Adrenal gland (tissue), 12 donors: ENCODE data around the gene RIC3. TPM values are rescaled to one million over a fixed set of nuclear protein-coding genes. Genes with fewer than 3 reads are reported as not detected.

Experiments
- DNase-seq, 7 donors: peaks; one replicate each; pipeline ENCODE4 v3.0.0-alpha.2; 2019 to 2020
- H3K27ac ChIP-seq, 5 donors: fragments of 200-600 bp; sonication (generic) in 4 of 5; 1 replicate in 3 of 5; 2 replicates in 2 of 5; pipeline versions ENCODE4 v1.5.1 to v1.8.0; 2016 to 2020; ENCODE audit warnings: mild to moderate bottlenecking in 1 of 5
- H3K27me3 ChIP-seq: fragments of 200-600 bp; 2 replicates; pipeline ENCODE4 v1.8.0; 2021
- H3K36me3 ChIP-seq, 2 donors: fragments of 200-600 bp; replicated peaks in 1 of 2; 1 replicate in 1 of 2; 2 replicates in 1 of 2; pipeline versions ENCODE4 v1.5.1 to v1.8.0; 2018 to 2022
- H3K4me1 ChIP-seq, 2 donors: fragments of 200-600 bp; replicated peaks in 1 of 2; 1 replicate in 1 of 2; 2 replicates in 1 of 2; pipeline versions ENCODE4 v1.5.1 to v1.8.0; 2018 to 2021
- H3K4me3 ChIP-seq, 4 donors: fragments of 200-600 bp; sonication (generic) in 3 of 4; one replicate each; pipeline ENCODE4 v1.5.1; 2016 to 2018
- H3K9me3 ChIP-seq, 3 donors: fragments of 200-600 bp; sonication (generic) in 1 of 3; replicated peaks in 1 of 3; 1 replicate in 2 of 3; 2 replicates in 1 of 3; pipeline versions ENCODE4 v1.5.1 to v1.8.0; 2016 to 2021
- CTCF ChIP-seq, 6 experiments: fragments of 450-650 bp in 4 of 6; fragments of 200-600 bp in 2 of 6; sonication (generic) in 1 of 6; IDR thresholded peaks; 1 replicate in 5 of 6; 2 replicates in 1 of 6; pipeline versions ENCODE4 v1.5.1 to v1.8.0; 2016 to 2021; ENCODE audit warnings: antibody characterized with exemption in 6 of 6, mild to moderate bottlenecking in 2 of 6, moderate library complexity in 1 of 6
- POLR2A ChIP-seq, 2 donors: fragments of 450-650 bp; IDR thresholded peaks; one replicate each; pipeline ENCODE4 v1.6.1; 2017; ENCODE audit warnings: antibody characterized with exemption in 2 of 2, mild to moderate bottlenecking in 2 of 2, moderate library complexity in 1 of 2
- WGBS, 4 donors: extraction: QIAGEN DNeasy Blood & Tissue Kit in 2 of 4; methylation state at CpG; one replicate each; pipeline versions ENCODE4 v1.1.5 to v1.1.7; 2013 to 2017; 5-methylcytosine and 5-hydroxymethylcytosine counted together
- intact Hi-C, 2 donors: fragments of 100-400 bp; cut with DNase I; formaldehyde crosslinking; loops; one replicate each; pipeline versions ENCODE4 v1.14.1 to v1.15.0; 2022 to 2023
- polyA plus RNA-seq, 3 donors: library from polyadenylated mRNA; stranded (reverse); fragments of 200-250 nt in 2 of 3; fragments of 350-450 nt in 1 of 3; fragmentation: Illumina TruSeq in 1 of 3; extraction: RNeasy Lipid Tissue Mini Kit (QIAGEN cat#74804) in 1 of 3; gene quantifications; one replicate each; pipeline ENCODE4 v1.2.3, GENCODE V29; 2013 to 2014
- total RNA-seq, 9 donors: library from RNA; depleted of rRNA in 4 of 9; stranded (reverse); fragments of >200 nt in 4 of 9; fragments of 120-200 nt in 1 of 9; fragmentation: NEBNext Ultra II Directional in 1 of 9; extraction: Animal tissue kit (Norgen Biotek cat#: 25700) in 1 of 9; gene quantifications; one replicate each; pipeline versions ENCODE4 v1.1.0 to v1.2.4, GENCODE V29; 2013 to 2023
- donor health status: healthy with polysubstance abuse.
- donor health status: Bipolar disorder and iron deficiency.
- donor health status: DM: yes; HTN: yes; CAD: no.
- donor health status: DM: no; HTN: no; CAD: no.
- donor health status: DM: no; HTN: no; CAD: no.
- donor health status: DM: yes; HTN: yes; CAD: no.

The RIC3 gene
- total and polyA plus RNA-seq, 12 donors: 11.0 to 45.5 (median 29.4) TPM

DNA sequence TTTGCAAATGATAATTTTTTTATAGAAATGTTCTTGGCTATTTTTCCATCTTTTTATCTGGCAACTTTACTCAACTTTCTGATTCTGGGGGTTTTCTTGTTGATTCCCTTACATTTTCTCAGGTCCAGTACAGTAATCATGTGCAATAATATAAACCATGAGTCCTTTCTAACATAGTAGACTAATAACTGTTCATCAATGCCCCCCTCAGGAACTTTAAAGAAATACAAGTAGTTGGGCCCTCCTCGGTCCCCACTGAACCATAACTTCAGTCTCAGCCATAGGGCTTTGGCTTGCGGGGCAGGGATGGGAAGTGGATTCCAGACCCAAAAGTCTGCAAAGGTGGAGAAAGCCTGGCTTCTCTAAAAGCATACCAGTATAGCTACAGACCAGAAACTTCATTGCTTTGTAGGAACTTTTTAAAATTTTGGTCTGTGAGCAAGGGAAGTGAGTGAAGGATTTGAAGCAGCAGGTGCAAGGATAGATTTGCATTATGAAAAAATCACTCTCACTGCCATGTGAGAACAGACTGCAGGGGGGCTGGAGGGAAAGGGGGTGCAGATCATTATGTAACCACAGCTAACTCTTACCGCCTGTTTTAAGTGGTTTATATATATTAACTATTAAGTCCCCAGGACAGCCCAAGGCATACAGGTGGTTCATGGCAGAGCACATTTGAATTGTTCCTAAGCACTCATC is 98.3 kb downstream of the RIC3 start:
- H3K4me1 ChIP-seq: peaks cover 19 to 24% of the 10 kb centered on the region in 2 donors
- H3K9me3 ChIP-seq: no peaks in the 10 kb centered on the region
- H3K4me3 ChIP-seq: no peak overlapping the region
- WGBS, 4 donors: 22 to 42% (median 35%) methylated on average over 3 of the region's 3 CpGs
- peak in 5 of 6 experiments; percentile 51 to 62 (median 58) for TF ChIP-seq CTCF (IDR thresholded peaks at IDR 0.05)
- no peak for TF ChIP-seq POLR2A (IDR thresholded peaks at IDR 0.05)
- no peaks in the 10 kb centered on the region for H3K27me3 ChIP-seq
- DNase-seq: peak in 2 of 7 donors; percentile 29 to 54
- no peaks in the 10 kb centered on the region for H3K36me3 ChIP-seq
- H3K27ac ChIP-seq: no peak overlapping the region
- intact Hi-C loops: loop anchor here (5.0 kb wide), 2 partner anchors 33 to 38 kb away; no protein-coding TSS in a partner anchor

- intact Hi-C loops: loop anchor here (5.0 kb wide), 2 partner anchors 32 to 37 kb away; no protein-coding TSS in a partner anchor
- no peak overlapping the region for H3K4me3 ChIP-seq
- DNase-seq: peak in 2 of 7 donors; percentile 7 to 20
- H3K27me3 ChIP-seq: no peaks in the 10 kb centered on the region
- WGBS, 4 donors: 73 to 87% (median 85%) methylated on average over 4 to 8 of the region's 8 CpGs
- no peaks in the 10 kb centered on the region for H3K9me3 ChIP-seq
- TF ChIP-seq CTCF (IDR thresholded peaks at IDR 0.05) (no peak), POLR2A (IDR thresholded peaks at IDR 0.05) (no peak)
- H3K27ac ChIP-seq: peak overlapping the region in 4 of 5 donors; percentile 82 to 93 (median 90)
- peaks cover 19 to 24% of the 10 kb centered on the region in 2 donors for H3K4me1 ChIP-seq
- no peaks in the 10 kb centered on the region for H3K36me3 ChIP-seq
These were observed 99.1 kb downstream of the RIC3 start for GRCh38 chr11:8069771-8070170.

DNA sequence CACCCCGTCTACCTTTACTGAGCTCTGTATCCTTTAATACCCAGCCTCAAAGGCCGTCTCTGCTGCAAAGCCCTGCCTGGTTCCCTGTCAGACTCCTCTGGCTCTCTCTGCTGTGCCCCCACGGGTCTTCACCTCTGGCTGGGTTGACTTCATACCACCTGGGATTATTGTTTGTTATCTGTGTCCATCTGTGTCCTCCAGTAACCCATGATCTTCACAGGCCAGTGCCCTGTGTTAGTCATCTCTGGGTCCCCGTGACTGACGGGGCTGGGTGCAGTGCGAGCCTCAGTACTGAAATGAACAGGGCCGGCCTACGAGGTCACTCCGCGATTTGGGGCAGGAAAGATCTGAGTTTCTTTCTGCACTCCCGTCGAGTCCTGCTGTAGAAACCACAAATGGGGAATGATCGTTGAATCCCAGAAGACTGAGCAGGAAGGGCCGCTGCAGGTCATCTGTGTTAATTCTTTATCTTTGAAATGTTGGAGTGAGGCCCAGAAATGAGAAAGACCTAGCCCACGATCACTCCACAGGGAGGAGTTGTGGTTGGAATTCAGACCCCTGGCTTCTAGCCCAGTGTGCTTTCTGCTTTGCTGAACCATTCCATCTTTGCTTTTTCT is 100.1 kb downstream of the RIC3 start:
- DNase-seq: peak; percentile 79 to 94 (median 90)
- 12 to 28% (median 15%) methylated on average over 6 to 15 of the region's 15 CpGs for WGBS, 4 donors
- TF ChIP-seq CTCF (IDR thresholded peaks at IDR 0.05): no peak
- peak; percentile 21 to 78 for TF ChIP-seq POLR2A (IDR thresholded peaks at IDR 0.05)

DNA sequence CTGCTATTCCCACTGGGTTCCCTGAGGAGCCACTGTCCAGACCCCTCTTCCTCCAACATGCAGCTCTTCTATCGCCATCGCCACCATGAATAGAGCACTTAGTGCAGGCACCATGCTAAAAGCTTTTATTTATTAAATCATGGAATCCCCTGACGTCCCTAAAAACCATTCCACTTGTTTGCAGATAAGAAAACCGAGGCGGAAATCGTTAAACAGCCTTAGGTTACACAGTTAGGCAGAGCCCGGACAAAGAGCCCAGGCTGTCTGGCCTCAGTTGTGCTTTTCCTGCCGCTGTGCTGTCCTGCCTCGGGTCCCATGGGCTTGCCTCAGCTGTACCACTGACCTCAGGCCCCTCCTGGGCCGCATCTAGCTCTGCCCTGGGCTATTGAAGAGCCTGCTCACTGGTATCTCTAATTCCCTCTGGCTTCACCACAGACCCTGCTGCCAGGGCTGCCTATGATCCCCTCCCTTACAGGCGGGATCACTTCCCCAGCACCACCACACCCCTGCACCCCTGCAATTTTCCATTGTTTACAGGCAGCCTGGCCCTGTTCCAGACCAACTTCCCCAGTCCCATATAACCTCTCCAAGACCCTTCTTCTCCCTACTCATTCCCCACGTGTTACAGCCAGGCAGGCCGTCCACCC is 100.8 kb downstream of the RIC3 start:
- Histone ChIP-seq H3K9me3 (no peaks in the 10 kb centered on the region), H3K4me1 (peaks cover 27 to 36% of the 10 kb centered on the region in 2 donors), H3K27me3 (no peaks in the 10 kb centered on the region), H3K27ac (peak overlapping the region; percentile 70 to 93 (median 89)), H3K4me3 (no peak overlapping the region), H3K36me3 (no peaks in the 10 kb centered on the region)
- intact Hi-C loops: no loop called here
- 66 to 72% (median 67%) methylated on average over 13 of the region's 13 CpGs for WGBS, 4 donors
- peak in 2 of 7 donors; percentile 33 to 58 for DNase-seq
- TF ChIP-seq CTCF (IDR thresholded peaks at IDR 0.05) (no peak), POLR2A (IDR thresholded peaks at IDR 0.05) (no peak)

More for the DNA sequence above, 100.1 kb downstream of the RIC3 start:
- Histone ChIP-seq H3K4me1 (peaks cover 21 to 30% of the 10 kb centered on the region in 2 donors), H3K4me3 (no peak overlapping the region), H3K27me3 (no peaks in the 10 kb centered on the region), H3K36me3 (no peaks in the 10 kb centered on the region), H3K27ac (peak overlapping the region; percentile 70 to 93 (median 89)), H3K9me3 (no peaks in the 10 kb centered on the region)
- intact Hi-C loops: no loop called here
